Heart left ventricle (tissue), 13 donors: ENCODE data around the gene RGS5.

Source experiments
- CTCF ChIP-seq, 12 donors: fragments of 200-600 bp; sonication (generic) in 4 of 12; IDR thresholded peaks; one replicate each; pipeline versions ENCODE4 v1.5.0 to v1.8.0; 2018 to 2022; ENCODE audit warnings: antibody characterized with exemption in 12 of 12, mild to moderate bottlenecking in 5 of 12
- POLR2A ChIP-seq, 2 donors: fragments of 450-650 bp; IDR thresholded peaks; one replicate each; pipeline ENCODE4 v1.6.1; 2017; ENCODE audit warnings: antibody characterized with exemption in 2 of 2, mild to moderate bottlenecking in 2 of 2, moderate library complexity in 2 of 2
- donor health status: ischemic (EF 13 %, LVEDD 7.1; RV severe dilation, severe dysfunction).
- donor health status: DM: no; HTN: yes; CAD: no.
- donor health status: DM: no; HTN: no; CAD: no.
- donor health status: ischemic (EF 25% LVEDD 6.9; RV normal size, moderate dysfunction).
- donor health status: ischemic (EF 25% LVEDD 5.7; RV mildly dilated, moderate dysfunction).
- donor health status: ischemic (EF 35%, LVEDD 5.7; RV mildly dilated, moderate dysfunction).
- donor health status: nonischemic (EF 11% LVEDD 7.7; RV severe dilation, severe dysfunction).
- donor health status: DM: yes; HTN: yes; CAD: no.
- donor health status: PGD.
- donor health status: ischemic (EF 29% LVEDD 5.4; RV normal size, mild dysfunction).
- donor health status: nonischemic (EF 23%, LVEDD 6.1; RV moderate dilation, normal function).

GRCh38 chr1:163213626-163214025 is 10.9 kb upstream of the RGS5 start:
- no peak for TF ChIP-seq CTCF (IDR thresholded peaks at IDR 0.05)
- no peak for TF ChIP-seq POLR2A (IDR thresholded peaks at IDR 0.05)
